Esophagus mucosa (tissue), 1 donor: Measurements from ENCODE around the gene EFCAB7. TPM values are rescaled to one million over a fixed set of nuclear protein-coding genes. Genes with fewer than 3 reads are reported as not detected.
"Not testable (repeated sequence)": the region's sequence is repeated elsewhere in the genome, so short reads cannot be mapped to it uniquely, and the experiment has no call there.

ENCODE experiments used
- ATAC-seq: fragments of 200-7000 bp; cut with Tn5 transposase; one replicate; pipeline ENCODE4 v1.9.1; 2020
- total RNA-seq: library from RNA; stranded (reverse); gene quantifications from one replicate; pipeline ENCODE4 v1.2.4, GENCODE V29; 2023
- donor health status: DM: yes; HTN: yes; CAD: no.

EFCAB7 gene
- total RNA-seq, 1 donor from 2014 or later, result 3.0 TPM

GRCh38 chr1:63548877-63549276, 25.6 kb downstream of the EFCAB7 start:
- no peak for ATAC-seq

DNA sequence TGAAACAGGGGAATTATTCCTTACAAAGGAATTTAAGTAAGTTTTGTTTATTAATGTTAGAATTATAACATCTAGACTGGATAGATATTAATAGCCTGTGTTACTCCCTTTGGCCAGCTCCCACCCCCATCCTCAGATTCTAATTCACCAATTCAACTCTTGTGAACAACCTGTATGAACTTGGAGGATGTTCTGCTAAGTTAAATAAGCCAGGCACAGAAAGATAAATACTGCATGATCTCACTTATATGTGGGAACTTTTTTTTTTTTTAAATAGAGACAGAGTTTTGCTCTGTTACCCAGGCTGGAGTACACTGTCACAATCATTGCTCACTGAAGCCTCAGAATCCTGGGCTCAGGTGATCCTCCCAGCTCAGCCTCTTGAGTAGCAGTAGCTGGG, 32.2 kb downstream of the EFCAB7 start:
- no peak for ATAC-seq

GRCh38 chr1:63557365-63557987, 34.2 kb downstream of the EFCAB7 start:
- ATAC-seq, result no peak

DNA sequence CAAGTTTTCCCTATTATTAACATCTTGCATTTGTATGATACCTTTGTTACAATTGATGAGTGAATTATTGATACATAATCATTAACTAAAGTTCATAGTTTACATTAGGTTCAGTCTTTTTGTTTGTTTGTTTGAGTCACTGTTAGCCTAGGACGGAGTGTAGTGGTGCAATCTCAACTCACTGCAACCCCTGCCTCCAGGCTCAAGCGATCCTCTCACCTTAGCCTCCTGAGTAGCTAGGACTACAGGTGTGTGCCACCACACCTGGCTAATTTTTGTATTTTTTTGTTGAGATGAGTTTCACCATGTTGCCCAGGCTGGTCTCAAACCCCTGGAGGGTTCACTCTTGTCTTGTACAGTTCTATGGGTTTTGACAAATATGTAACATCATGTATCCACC, 36.0 kb downstream of the EFCAB7 start:
- no peak for ATAC-seq

DNA sequence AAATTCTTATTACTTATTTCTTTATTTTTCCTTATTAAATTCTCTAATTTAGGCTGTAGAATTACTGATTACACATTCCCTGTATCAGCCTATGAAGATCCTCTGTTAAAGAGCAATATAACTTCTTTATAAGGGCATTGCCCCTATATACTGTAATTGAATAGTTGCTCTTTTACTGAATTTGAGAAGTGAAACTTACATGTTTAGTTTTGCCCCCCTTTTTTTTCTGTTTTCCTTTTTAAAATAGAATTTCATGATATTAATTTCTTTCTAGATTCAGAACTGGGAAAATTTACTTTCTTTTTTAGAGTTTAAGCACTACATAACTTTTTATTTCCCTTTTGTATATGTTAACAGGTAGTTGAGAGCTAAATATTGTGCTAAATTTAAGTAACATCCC, 40.4 kb downstream of the EFCAB7 start:
- ATAC-seq, result no peak

- no peak for ATAC-seq
Observed at GRCh38 chr1:63569068-63569467, 45.7 kb downstream of the EFCAB7 start.

DNA sequence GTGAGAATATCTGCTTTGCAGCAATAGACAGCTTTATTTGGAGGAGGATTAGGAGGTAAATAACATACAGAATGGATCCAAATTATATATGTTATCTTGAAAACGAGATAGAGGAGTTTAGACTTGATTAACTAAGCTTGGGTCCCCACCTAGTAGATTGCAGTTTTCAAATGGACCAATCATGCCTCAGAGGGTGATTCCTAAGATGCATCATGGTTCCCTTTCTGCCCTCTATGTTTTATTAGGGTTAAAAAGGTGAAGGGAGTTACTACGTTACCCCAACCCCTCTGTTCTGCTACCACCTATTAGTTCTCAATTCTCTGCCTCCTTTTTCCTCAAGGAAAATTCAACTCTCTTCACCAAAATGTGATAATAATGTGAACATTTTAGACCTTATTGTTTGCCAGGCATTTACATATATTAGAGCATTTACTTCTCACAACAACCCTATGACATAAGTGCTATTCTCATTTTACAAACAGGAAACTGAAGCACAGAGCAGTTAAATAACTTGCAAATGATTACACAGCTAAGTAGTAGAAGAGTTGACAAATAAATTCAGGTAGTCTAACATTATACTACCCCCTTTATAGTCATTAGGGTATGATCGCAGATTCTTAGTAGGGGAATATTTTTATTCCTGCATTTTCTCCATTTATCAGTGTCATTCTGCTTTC, 46.5 kb downstream of the EFCAB7 start:
- ATAC-seq, result no peak

DNA sequence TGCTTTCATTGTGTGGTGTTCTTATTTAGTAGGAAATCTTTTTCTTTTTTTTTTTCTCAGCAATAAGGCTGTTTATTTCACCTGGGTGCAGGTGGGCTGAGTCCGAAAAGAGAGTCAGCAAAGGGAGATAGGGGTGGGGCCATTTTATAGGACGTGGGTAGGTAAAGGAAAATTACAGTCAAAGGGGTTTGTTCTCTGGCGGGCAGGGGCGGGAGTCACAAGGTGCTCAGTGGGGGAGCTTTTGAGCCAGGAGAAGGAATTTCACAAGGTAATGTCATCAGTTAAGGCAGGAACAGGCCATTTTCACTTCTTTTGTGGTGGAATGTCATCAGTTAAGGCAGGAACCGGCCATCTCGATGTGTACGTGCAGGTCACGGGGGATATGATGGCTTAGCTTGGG, 49.4 kb downstream of the EFCAB7 start:
- not testable (repeated sequence) for ATAC-seq

- not testable (repeated sequence) for ATAC-seq
Observed at GRCh38 chr1:63574203-63574796, 51.0 kb downstream of the EFCAB7 start.

DNA sequence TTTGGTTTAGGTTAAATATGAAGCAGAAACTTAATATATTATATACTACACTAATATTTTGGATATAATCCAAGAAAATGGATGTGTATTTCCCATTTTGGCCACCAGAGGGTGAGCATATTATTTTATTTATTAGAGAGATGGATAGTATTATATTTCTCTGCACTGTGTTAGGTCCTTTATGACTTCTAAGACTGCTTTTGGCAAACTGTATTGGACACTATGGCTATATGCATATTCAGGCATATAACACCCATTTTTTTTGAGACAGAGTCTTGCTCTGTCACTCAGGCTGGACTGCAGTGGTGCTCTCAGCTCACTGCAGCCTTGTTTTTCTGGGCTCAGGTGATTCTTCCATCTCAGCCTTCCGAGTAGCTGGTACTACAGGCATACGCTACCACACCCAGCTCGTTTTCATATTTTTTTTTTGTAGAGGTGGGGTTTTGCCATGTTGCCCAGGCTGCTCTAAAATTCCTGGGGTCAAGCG, 52.1 kb downstream of the EFCAB7 start:
- ATAC-seq, result peak; percentile 45

- ATAC-seq, result not testable (repeated sequence)
Observed at GRCh38 chr1:63586326-63586725, 63.0 kb downstream of the EFCAB7 start.

GRCh38 chr1:63590166-63590560, 66.8 kb downstream of the EFCAB7 start:
- no peak for ATAC-seq

- peak; percentile 65 for ATAC-seq
Observed at GRCh38 chr1:63592536-63593302, 69.4 kb downstream of the EFCAB7 start.

GRCh38 chr1:63593303-63593885, 70.1 kb downstream of the EFCAB7 start, which contains the start of gene PGM1:
TSS of gene PGM1 (plus strand) at chr1:63593411. CDS start at chr1:63593489, 78 bp downstream.
- peak; percentile 89 for ATAC-seq

- peak; percentile 71 for ATAC-seq
Observed at GRCh38 chr1:63593886-63594605, 70.7 kb downstream of the EFCAB7 start.

DNA sequence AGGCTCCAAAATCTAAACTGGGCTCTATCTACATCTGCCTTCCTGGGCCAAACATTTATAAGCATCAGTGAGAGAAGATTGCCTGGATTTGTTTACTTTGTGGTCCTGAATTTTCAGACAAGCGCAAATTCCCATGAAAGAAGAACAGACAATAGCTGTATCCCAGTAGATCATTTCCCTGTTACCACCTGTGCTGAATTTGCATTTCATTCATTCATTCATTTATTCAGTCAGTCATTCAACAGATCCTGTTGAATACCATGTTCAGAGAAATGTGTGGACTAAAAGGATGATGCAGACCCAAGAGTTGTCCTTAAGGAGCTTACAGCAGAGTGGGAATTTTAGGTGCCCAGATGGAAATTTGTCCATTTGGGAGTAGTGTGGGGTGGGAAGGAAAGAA, 72.1 kb downstream of the EFCAB7 start:
- no peak for ATAC-seq

GRCh38 chr1:63599799-63600198, 76.5 kb downstream of the EFCAB7 start:
- no peak for ATAC-seq

DNA sequence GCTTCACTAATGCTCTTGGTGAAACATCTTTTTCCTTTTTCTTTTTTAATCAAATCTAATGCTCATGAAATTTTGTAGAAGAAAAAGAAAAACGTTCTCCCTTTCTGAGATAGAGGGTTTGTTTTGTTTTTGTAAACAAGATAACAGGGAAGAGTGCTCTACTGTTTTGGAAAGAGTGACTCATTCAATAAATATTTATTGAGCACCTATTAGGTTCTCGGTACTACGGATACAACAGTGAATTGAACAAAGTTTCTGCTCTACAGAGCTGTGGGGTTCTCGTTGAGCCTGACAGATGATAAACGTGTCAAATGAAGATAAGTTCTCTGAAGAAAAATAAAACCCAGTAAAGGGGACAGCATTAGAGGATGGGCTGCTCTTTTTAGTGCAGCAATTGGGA, 76.9 kb downstream of the EFCAB7 start:
- ATAC-seq, result no peak

- no peak for ATAC-seq
Observed at GRCh38 chr1:63601061-63601460, 77.7 kb downstream of the EFCAB7 start.

DNA sequence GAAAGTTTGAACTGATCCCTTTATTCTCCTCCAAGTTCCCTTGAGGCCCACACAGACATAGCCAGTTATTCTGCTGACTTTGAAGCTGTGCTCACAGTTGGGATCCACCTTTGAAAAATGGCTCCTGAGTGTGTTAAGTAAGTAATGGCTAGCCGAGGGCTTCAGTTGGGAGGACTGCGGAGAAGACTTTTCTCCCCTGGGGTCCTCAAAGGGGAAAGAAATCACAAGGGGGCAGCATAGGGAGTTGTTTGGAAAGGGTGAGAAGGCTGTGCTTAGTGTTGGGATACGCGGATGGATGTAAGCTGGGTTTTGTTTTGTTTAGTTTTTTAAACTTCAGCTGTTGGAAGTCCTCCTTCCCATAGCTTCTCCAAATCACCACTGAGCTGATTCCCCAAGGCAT, 78.1 kb downstream of the EFCAB7 start:
- no peak for ATAC-seq

GRCh38 chr1:63601912-63602311, 78.6 kb downstream of the EFCAB7 start:
- no peak for ATAC-seq

GRCh38 chr1:63602629-63603028, 79.3 kb downstream of the EFCAB7 start:
- ATAC-seq, result no peak
